HT1080 (cell line): ENCODE data around the gene SULT1A1. TPM values are rescaled to one million over a fixed set of nuclear protein-coding genes. Genes with fewer than 3 reads are reported as not detected.
A peak's percentile ranks its signal among the peaks of the same experiment; 100 is the strongest.
"Not testable (repeated sequence)": the region's sequence is repeated elsewhere in the genome, so short reads cannot be mapped to it uniquely, and the experiment has no call there.

ENCODE experiments used
- DNase-seq: peaks from one replicate; pipeline ENCODE4 v3.0.0-alpha.2; 2015; ENCODE audit warnings: low read depth
- polyA plus RNA-seq, 2 experiments: library from polyadenylated mRNA; depleted of rRNA; stranded (reverse); fragments of >200 nt; gene quantifications; 2 replicates each; pipeline ENCODE4 v1.2.3, GENCODE V29; 2015
- total RNA-seq: library from RNA; depleted of rRNA; stranded (reverse); fragments of >200 nt; shearing (Covaris generic); gene quantifications from 2 replicates; pipeline ENCODE4 v1.2.3, GENCODE V29; 2014; rRNA removed

The SULT1A1 gene
- total RNA-seq = 1.1 and 1.7 TPM in 2 replicates
- 1.5 and 2.1 TPM in 2 replicates for polyA plus RNA-seq (2015; cell fraction: cytosol; rRNA removed)
- polyA plus RNA-seq (2015; cell fraction: nucleus; rRNA removed) = 1.6 and 1.7 TPM in 2 replicates

- DNase-seq = no peak
Observed at GRCh38 chr16:28609631-28610594, at the start of gene SULT1A1. Gene SULT1A1, minus strand, starts transcription at chr16:28610044. Its CDS starts 1,189 bp downstream, at chr16:28608855.

GRCh38 chr16:28639959-28640358 lies 30.1 kb upstream of the SULT1A1 start:
- DNase-seq = not testable (repeated sequence)

- DNase-seq = not testable (repeated sequence)
Observed at GRCh38 chr16:28638359-28638758, 28.5 kb upstream of the SULT1A1 start.

GRCh38 chr16:28637765-28638164 lies 27.9 kb upstream of the SULT1A1 start, which contains the start of gene NPIPB8:
Gene NPIPB8, plus strand, starts transcription at chr16:28638065. Its CDS starts 296 bp downstream, at chr16:28638361.
- DNase-seq = not testable (repeated sequence)

GRCh38 chr16:28636093-28636823 lies 26.4 kb upstream of the SULT1A1 start:
- DNase-seq = peak; percentile 77

GRCh38 chr16:28630905-28631304 lies 21.1 kb upstream of the SULT1A1 start:
- not testable (repeated sequence) for DNase-seq

- DNase-seq = no peak
Observed at GRCh38 chr16:28623172-28623711, 13.4 kb upstream of the SULT1A1 start.

- not testable (repeated sequence) for DNase-seq
Observed at GRCh38 chr16:28622532-28623171, 12.8 kb upstream of the SULT1A1 start.

GRCh38 chr16:28621481-28622155 lies 11.8 kb upstream of the SULT1A1 start:
- no peak for DNase-seq

- not testable (repeated sequence) for DNase-seq
Observed at GRCh38 chr16:28620316-28620715, 10.5 kb upstream of the SULT1A1 start.

- DNase-seq = peak; percentile 21
Observed at GRCh38 chr16:28617874-28618273, 8.0 kb upstream of the SULT1A1 start.

- DNase-seq = no peak
Observed at GRCh38 chr16:28616636-28617035, 6.8 kb upstream of the SULT1A1 start.

- not testable (repeated sequence) for DNase-seq
Observed at GRCh38 chr16:28616224-28616577, 6.4 kb upstream of the SULT1A1 start.

- DNase-seq = peak; percentile 58
Observed at GRCh38 chr16:28615486-28616223, 5.8 kb upstream of the SULT1A1 start.

- DNase-seq = not testable (repeated sequence)
Observed at GRCh38 chr16:28614561-28614960, 4.7 kb upstream of the SULT1A1 start.

GRCh38 chr16:28613912-28614311 lies 4.1 kb upstream of the SULT1A1 start:
- DNase-seq = not testable (repeated sequence)

GRCh38 chr16:28612359-28613280 lies 2.8 kb upstream of the SULT1A1 start:
- DNase-seq = not testable (repeated sequence)

GRCh38 chr16:28610595-28611191 lies 849 bp upstream of the SULT1A1 start:
- DNase-seq = no peak
